Measurements from ENCODE around the gene GALNT1.
A peak's percentile ranks its signal among the peaks of the same experiment; 100 is the strongest.

Gene GALNT1

DNA sequence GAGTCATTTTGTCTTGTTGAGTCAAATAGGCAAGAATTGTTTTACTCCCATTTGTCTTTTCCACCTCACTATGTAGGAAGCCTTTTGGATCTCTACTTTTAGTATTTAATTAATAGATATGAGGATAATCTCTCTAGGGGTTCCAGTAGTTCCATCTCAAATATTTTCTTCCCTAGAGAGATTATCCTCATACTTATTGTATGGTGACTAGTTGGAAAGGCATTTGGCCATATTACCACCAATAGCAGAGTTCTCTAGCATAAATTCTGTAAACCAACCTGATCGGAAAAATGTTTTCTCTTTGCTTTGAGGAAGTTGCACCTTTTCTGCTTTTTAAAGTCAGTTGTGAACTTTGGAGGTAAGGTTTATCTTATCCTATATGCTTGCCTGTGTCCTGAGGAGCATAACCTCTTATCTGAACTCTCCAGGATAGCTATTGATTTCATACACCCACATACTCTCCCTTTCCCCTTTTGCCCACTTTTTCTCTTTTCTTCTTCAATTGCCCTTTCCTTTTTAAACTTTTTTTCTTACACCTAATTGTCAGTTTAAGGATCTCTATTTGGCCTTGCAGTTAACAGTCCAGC lies 100.8 kb downstream of the GALNT1 start:
- no peaks in the 10 kb centered on the region for H3K36me3 ChIP-seq (replicated peaks; ENCODE audit: insufficient read depth, low read length)
- no peak overlapping the region for H2AFZ ChIP-seq (ENCODE audit: low read length)
- no peaks in the 10 kb centered on the region for H4K20me1 ChIP-seq (ENCODE audit: insufficient read depth, low read length)
- no peak overlapping the region for H3K4me3 ChIP-seq (ENCODE audit: low read length)
- H3K79me2 ChIP-seq (ENCODE audit: low read length): no peaks in the 10 kb centered on the region
- DNase-seq: no peak
- H3K27ac ChIP-seq (ENCODE audit: low read length): no peak overlapping the region
- H3K4me1 ChIP-seq (ENCODE audit: low read length): no peaks in the 10 kb centered on the region
- TF ChIP-seq EZH2phosphoT487 (IDR thresholded peaks at IDR 0.05; ENCODE audit: low read length): no peak
- TF ChIP-seq EZH2 (optimal IDR thresholded peaks at IDR 0.05; ENCODE audit: low read depth, low read length): no peak
- TF ChIP-seq, protein P1, sequence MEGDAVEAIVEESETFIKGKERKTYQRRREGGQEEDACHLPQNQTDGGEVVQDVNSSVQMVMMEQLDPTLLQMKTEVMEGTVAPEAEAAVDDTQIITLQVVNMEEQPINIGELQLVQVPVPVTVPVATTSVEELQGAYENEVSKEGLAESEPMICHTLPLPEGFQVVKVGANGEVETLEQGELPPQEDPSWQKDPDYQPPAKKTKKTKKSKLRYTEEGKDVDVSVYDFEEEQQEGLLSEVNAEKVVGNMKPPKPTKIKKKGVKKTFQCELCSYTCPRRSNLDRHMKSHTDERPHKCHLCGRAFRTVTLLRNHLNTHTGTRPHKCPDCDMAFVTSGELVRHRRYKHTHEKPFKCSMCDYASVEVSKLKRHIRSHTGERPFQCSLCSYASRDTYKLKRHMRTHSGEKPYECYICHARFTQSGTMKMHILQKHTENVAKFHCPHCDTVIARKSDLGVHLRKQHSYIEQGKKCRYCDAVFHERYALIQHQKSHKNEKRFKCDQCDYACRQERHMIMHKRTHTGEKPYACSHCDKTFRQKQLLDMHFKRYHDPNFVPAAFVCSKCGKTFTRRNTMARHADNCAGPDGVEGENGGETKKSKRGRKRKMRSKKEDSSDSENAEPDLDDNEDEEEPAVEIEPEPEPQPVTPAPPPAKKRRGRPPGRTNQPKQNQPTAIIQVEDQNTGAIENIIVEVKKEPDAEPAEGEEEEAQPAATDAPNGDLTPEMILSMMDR (IDR thresholded peaks at IDR 0.05; ENCODE audit: low read length): no peak
- H3K4me2 ChIP-seq (ENCODE audit: low read depth, low read length): no peak overlapping the region
- no peaks in the 10 kb centered on the region for H3K27me3 ChIP-seq (replicated peaks; ENCODE audit: insufficient read depth, low read length)
- no peak overlapping the region for H3K9ac ChIP-seq (ENCODE audit: low read length)
- no peaks in the 10 kb centered on the region for H3K9me3 ChIP-seq (replicated peaks; ENCODE audit: insufficient read depth, low read length)
- H3K9me2 ChIP-seq (replicated peaks; ENCODE audit: insufficient read depth, low read length): no peaks in the 10 kb centered on the region
- no peaks in the 10 kb centered on the region for H3F3A ChIP-seq (ENCODE audit: insufficient read depth, low read length)

DNA sequence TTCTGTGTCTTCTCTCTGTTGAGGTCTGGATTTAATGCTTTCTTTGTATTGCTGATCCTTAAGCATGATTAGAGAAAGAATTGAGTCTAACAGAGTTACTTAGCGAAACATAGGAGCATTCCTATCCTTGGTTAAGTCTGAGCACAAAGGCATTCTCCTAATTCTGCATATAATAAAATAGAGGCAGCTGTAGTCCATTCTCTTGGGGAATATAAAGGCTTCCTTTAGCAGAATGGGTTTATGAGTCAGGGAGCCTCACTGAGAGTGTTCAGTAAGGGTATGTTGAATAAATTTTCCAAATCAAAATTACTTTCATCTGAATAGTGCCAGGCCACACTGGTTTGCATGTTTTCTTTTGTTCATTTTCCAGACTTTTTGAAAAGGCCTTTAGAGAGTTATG lies 101.5 kb downstream of the GALNT1 start:
- Histone ChIP-seq H3K27me3 (replicated peaks; ENCODE audit: insufficient read depth, low read length) (no peaks in the 10 kb centered on the region), H3K27ac (ENCODE audit: low read length) (no peak overlapping the region), H3F3A (ENCODE audit: insufficient read depth, low read length) (no peaks in the 10 kb centered on the region), H3K36me3 (replicated peaks; ENCODE audit: insufficient read depth, low read length) (no peaks in the 10 kb centered on the region), H3K9ac (ENCODE audit: low read length) (no peak overlapping the region), H4K20me1 (ENCODE audit: insufficient read depth, low read length) (no peaks in the 10 kb centered on the region), H3K4me2 (ENCODE audit: low read depth, low read length) (no peak overlapping the region), H2AFZ (ENCODE audit: low read length) (no peak overlapping the region), H3K4me1 (ENCODE audit: low read length) (no peaks in the 10 kb centered on the region), H3K4me3 (ENCODE audit: low read length) (no peak overlapping the region), H3K79me2 (ENCODE audit: low read length) (no peaks in the 10 kb centered on the region), H3K9me3 (replicated peaks; ENCODE audit: insufficient read depth, low read length) (no peaks in the 10 kb centered on the region), H3K9me2 (replicated peaks; ENCODE audit: insufficient read depth, low read length) (no peaks in the 10 kb centered on the region)
- no peak for TF ChIP-seq EZH2 (optimal IDR thresholded peaks at IDR 0.05; ENCODE audit: low read depth, low read length)
- TF ChIP-seq EZH2phosphoT487 (IDR thresholded peaks at IDR 0.05; ENCODE audit: low read length): no peak
- TF ChIP-seq, protein P1 (IDR thresholded peaks at IDR 0.05; ENCODE audit: low read length): no peak
- DNase-seq: no peak

DNA sequence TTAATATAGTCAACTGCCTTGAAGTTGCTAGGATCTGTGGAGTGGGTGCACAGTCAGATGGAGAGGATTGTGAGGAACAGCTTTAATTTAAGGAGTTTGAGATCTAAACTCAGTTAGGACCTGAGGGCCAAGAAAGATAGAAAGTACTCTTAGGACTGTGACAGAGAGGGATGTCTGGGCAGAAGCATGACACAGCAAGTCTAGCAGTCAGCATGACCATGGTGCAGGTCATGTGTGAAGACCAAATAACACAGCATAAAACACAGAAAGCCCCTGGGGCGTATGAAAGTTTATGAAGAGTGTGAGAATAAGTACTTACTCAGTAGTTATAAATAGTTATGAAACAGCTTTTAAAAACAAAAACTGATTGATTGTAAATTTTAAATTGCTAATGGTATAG lies 107.2 kb downstream of the GALNT1 start:
- H3K4me2 ChIP-seq (ENCODE audit: low read depth, low read length): no peak overlapping the region
- H3K27me3 ChIP-seq (replicated peaks; ENCODE audit: insufficient read depth, low read length): no peaks in the 10 kb centered on the region
- H3F3A ChIP-seq (ENCODE audit: insufficient read depth, low read length): no peaks in the 10 kb centered on the region
- H3K79me2 ChIP-seq (ENCODE audit: low read length): no peaks in the 10 kb centered on the region
- no peaks in the 10 kb centered on the region for H3K9me3 ChIP-seq (replicated peaks; ENCODE audit: insufficient read depth, low read length)
- no peak overlapping the region for H3K4me3 ChIP-seq (ENCODE audit: low read length)
- TF ChIP-seq EZH2 (optimal IDR thresholded peaks at IDR 0.05; ENCODE audit: low read depth, low read length) (no peak), EZH2phosphoT487 (IDR thresholded peaks at IDR 0.05; ENCODE audit: low read length) (no peak)
- TF ChIP-seq, protein P1 (IDR thresholded peaks at IDR 0.05; ENCODE audit: low read length): no peak
- no peaks in the 10 kb centered on the region for H4K20me1 ChIP-seq (ENCODE audit: insufficient read depth, low read length)
- peak; percentile 56 for DNase-seq
- peaks cover 8% of the 10 kb centered on the region for H3K4me1 ChIP-seq (ENCODE audit: low read length)
- H3K36me3 ChIP-seq (replicated peaks; ENCODE audit: insufficient read depth, low read length): no peaks in the 10 kb centered on the region
- no peaks in the 10 kb centered on the region for H3K9me2 ChIP-seq (replicated peaks; ENCODE audit: insufficient read depth, low read length)
- no peak overlapping the region for H3K27ac ChIP-seq (ENCODE audit: low read length)
- H2AFZ ChIP-seq (ENCODE audit: low read length): no peak overlapping the region
- no peak overlapping the region for H3K9ac ChIP-seq (ENCODE audit: low read length)
